SH-SY5Y (cell line): ENCODE data around the gene SLC44A1.

Experiments
- GATA2 ChIP-seq: IDR thresholded peaks from 2 replicates; pipeline ENCODE4 v1.6.1; 2011; ENCODE audit warnings: mild to moderate bottlenecking, low read depth, low read length
- GATA3 ChIP-seq: IDR thresholded peaks from 2 replicates; pipeline ENCODE4 v1.6.1; 2011; ENCODE audit warnings: low read depth, mild to moderate bottlenecking, low read length, moderate library complexity

Gene SLC44A1

GRCh38 chr9:105441616-105442160, 197.2 kb downstream of the SLC44A1 start:
- 0 out of 2 replicates have a peak, but pooled peaks have one; percentile 20 for TF ChIP-seq GATA2
- no peak for TF ChIP-seq GATA3

GRCh38 chr9:105443121-105443520, 198.7 kb downstream of the SLC44A1 start:
- TF ChIP-seq GATA3 (no peak), GATA2 (no peak)

GRCh38 chr9:105444130-105444529, 199.7 kb downstream of the SLC44A1 start:
- TF ChIP-seq GATA2 = no peak
- no peak for TF ChIP-seq GATA3

- TF ChIP-seq GATA3 = no peak
- no peak for TF ChIP-seq GATA2
Measured at GRCh38 chr9:105445203-105445881, 200.9 kb downstream of the SLC44A1 start.

- TF ChIP-seq GATA3 = no peak
- no peak for TF ChIP-seq GATA2
Measured at GRCh38 chr9:105447386-105447813, 202.9 kb downstream of the SLC44A1 start.

GRCh38 chr9:105447814-105448812, 203.7 kb downstream of the SLC44A1 start, which contains the start of gene FSD1L:
Gene FSD1L, plus strand, starts transcription at chr9:105448034. Its CDS starts 187 bp downstream, at chr9:105448221.
- TF ChIP-seq GATA3 = no peak
- TF ChIP-seq GATA2 = peak; percentile 55

GRCh38 chr9:105449081-105449480, 204.6 kb downstream of the SLC44A1 start:
- TF ChIP-seq GATA3 (no peak), GATA2 (no peak)

- TF ChIP-seq GATA3 = no peak
- TF ChIP-seq GATA2 = no peak
Measured at GRCh38 chr9:105452185-105452584, 207.7 kb downstream of the SLC44A1 start.

- TF ChIP-seq GATA3 = no peak
- no peak; the same call in 1 of the 2 replicates for TF ChIP-seq GATA2
Measured at GRCh38 chr9:105455836-105456475, 211.5 kb downstream of the SLC44A1 start.

- TF ChIP-seq GATA2 = no peak
- no peak for TF ChIP-seq GATA3
Measured at GRCh38 chr9:105457560-105458294, 213.3 kb downstream of the SLC44A1 start.

- TF ChIP-seq GATA2 = no peak
- TF ChIP-seq GATA3 = no peak
Measured at GRCh38 chr9:105458404-105458803, 214.0 kb downstream of the SLC44A1 start.

- TF ChIP-seq GATA2 (no peak), GATA3 (no peak)
Measured at GRCh38 chr9:105459336-105459735, 214.9 kb downstream of the SLC44A1 start.

- TF ChIP-seq GATA3 (no peak), GATA2 (no peak)
Measured at GRCh38 chr9:105466898-105467455, 222.5 kb downstream of the SLC44A1 start.

GRCh38 chr9:105468875-105469274, 224.4 kb downstream of the SLC44A1 start:
- no peak for TF ChIP-seq GATA2
- no peak for TF ChIP-seq GATA3
